Kidney epithelial cell (primary cell): ENCODE data around the gene ALKBH1. TPM values are rescaled to one million over a fixed set of nuclear protein-coding genes. Genes with fewer than 3 reads are reported as not detected.

ENCODE experiments used
- DNase-seq: peaks from one replicate; pipeline ENCODE4 v3.0.0-alpha.2; 2010; ENCODE audit warnings: low read depth
- H3K27me3 ChIP-seq: 2 replicates; pipeline ENCODE4 v1.6.0; 2011; ENCODE audit warnings: low read length; ENCODE audit not compliant: control insufficient read depth, insufficient read depth
- H3K36me3 ChIP-seq: 2 replicates; pipeline ENCODE4 v1.5.1; 2011; ENCODE audit warnings: low read length; ENCODE audit not compliant: control insufficient read depth, insufficient read depth
- H3K4me3 ChIP-seq: 2 replicates; pipeline ENCODE4 v1.5.1; 2011; ENCODE audit warnings: low read depth, mild to moderate bottlenecking, control low read depth, low read length
- total RNA-seq: library from RNA; depleted of rRNA; stranded (reverse); fragments of >200 nt; gene quantifications from 2 replicates; pipeline ENCODE4 v1.2.3, GENCODE V29; 2015
- TF ChIP-seq, protein P1 (sequence below): IDR thresholded peaks from 2 replicates; pipeline ENCODE4 v1.5.1; 2011; ENCODE audit warnings: mild to moderate bottlenecking, moderate library complexity, low read length, control low read depth, inconsistent platforms; ENCODE audit not compliant: insufficient read depth, poor library complexity, severe bottlenecking

The ALKBH1 gene
- total RNA-seq, 1 donor from 2014 or later = 12.9 TPM

- TF ChIP-seq, protein P1, sequence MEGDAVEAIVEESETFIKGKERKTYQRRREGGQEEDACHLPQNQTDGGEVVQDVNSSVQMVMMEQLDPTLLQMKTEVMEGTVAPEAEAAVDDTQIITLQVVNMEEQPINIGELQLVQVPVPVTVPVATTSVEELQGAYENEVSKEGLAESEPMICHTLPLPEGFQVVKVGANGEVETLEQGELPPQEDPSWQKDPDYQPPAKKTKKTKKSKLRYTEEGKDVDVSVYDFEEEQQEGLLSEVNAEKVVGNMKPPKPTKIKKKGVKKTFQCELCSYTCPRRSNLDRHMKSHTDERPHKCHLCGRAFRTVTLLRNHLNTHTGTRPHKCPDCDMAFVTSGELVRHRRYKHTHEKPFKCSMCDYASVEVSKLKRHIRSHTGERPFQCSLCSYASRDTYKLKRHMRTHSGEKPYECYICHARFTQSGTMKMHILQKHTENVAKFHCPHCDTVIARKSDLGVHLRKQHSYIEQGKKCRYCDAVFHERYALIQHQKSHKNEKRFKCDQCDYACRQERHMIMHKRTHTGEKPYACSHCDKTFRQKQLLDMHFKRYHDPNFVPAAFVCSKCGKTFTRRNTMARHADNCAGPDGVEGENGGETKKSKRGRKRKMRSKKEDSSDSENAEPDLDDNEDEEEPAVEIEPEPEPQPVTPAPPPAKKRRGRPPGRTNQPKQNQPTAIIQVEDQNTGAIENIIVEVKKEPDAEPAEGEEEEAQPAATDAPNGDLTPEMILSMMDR = no peak
- DNase-seq = no peak
- H3K4me3 ChIP-seq = no peak overlapping the region
- H3K27me3 ChIP-seq = no peaks in the 10 kb centered on the region
- H3K36me3 ChIP-seq = peaks cover 3% of the 10 kb centered on the region
These were observed 7.1 kb upstream of the ALKBH1 start for GRCh38 chr14:77714926-77715325.

GRCh38 chr14:77710364-77710763 lies 2.5 kb upstream of the ALKBH1 start:
- H3K36me3 ChIP-seq = peaks cover 3% of the 10 kb centered on the region
- H3K27me3 ChIP-seq = no peaks in the 10 kb centered on the region
- no peak for DNase-seq
- TF ChIP-seq, protein P1 = no peak
- no peak overlapping the region for H3K4me3 ChIP-seq

DNA sequence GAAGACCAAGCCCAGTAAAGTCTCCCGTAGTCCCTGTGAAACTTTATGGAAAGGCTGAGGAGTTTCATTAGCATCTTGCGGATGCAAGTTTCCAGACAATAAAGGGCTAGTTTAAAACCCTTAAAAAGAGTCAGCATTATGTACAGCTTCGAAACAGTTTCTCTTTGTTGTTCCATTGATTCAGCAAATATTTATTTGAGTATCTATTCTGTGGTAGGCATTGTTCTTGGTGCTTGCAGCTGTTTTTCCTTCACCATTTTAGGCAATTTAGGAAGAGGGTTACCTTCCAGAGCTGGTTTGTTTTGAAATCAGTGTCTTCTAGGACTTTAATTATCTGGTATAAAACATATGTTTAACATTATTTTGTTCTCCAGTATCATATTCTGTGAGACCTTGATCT lies 1.6 kb upstream of the ALKBH1 start:
- H3K27me3 ChIP-seq = no peaks in the 10 kb centered on the region
- H3K36me3 ChIP-seq = peaks cover 1% of the 10 kb centered on the region
- no peak overlapping the region for H3K4me3 ChIP-seq
- TF ChIP-seq, protein P1 = no peak
- DNase-seq = no peak

DNA sequence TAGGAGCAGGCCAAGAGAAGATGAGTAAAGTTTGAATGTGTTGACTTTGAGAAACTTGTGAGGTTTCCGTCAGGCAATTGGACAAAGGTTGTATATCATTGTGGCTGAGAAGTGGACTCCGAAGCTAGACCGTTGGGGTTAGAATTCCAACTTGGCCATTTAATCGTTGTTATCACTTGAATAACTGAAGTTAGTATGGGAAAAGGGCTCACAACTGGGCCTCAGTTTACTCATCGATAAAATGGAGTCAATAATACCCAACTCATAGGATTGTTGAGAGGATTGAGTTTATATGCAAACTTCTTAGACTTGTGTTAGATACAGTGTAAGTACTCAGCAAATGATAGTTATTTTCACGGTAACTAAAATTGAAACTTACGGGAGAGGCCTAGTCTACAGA lies 926 bp upstream of the ALKBH1 start:
- Histone ChIP-seq H3K27me3 (no peaks in the 10 kb centered on the region), H3K4me3 (peak overlapping the region; percentile 87), H3K36me3 (peaks cover 1% of the 10 kb centered on the region)
- no peak for DNase-seq
- TF ChIP-seq, protein P1 = no peak

- Histone ChIP-seq H3K27me3 (no peaks in the 10 kb centered on the region), H3K36me3 (no peaks in the 10 kb centered on the region), H3K4me3 (peak overlapping the region; percentile 87)
- no peak for DNase-seq
- TF ChIP-seq, protein P1 = peak; percentile 43
These were observed 484 bp downstream of the ALKBH1 start for GRCh38 chr14:77707355-77707723.

- no peak for DNase-seq
- H3K27me3 ChIP-seq = no peaks in the 10 kb centered on the region
- no peaks in the 10 kb centered on the region for H3K36me3 ChIP-seq
- no peak overlapping the region for H3K4me3 ChIP-seq
- TF ChIP-seq, protein P1 = no peak
These were observed 16.6 kb downstream of the ALKBH1 start for GRCh38 chr14:77691259-77691658.
